ENCODE data around the gene NPTN.

DNA sequence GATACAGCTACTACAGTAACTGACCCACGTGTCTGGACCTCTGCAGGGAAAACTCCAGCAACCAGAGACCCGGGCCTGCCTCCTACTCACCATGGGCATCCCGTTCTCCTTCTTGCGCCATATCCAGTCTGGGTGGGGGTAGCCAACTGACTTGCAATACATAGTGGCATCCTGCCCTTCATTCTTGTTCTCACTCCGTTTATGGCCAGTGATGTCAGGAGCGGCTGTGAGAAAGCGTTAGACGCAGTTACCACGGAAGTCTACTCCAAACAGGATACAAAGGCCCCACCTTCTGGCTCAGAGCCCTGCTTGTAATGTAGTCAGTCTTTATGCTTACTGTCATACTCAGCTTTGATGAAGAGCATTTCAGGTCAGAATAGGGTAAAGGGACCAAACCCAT is 59.6 kb downstream of the NPTN start:
- TF ChIP-seq, protein P1, sequence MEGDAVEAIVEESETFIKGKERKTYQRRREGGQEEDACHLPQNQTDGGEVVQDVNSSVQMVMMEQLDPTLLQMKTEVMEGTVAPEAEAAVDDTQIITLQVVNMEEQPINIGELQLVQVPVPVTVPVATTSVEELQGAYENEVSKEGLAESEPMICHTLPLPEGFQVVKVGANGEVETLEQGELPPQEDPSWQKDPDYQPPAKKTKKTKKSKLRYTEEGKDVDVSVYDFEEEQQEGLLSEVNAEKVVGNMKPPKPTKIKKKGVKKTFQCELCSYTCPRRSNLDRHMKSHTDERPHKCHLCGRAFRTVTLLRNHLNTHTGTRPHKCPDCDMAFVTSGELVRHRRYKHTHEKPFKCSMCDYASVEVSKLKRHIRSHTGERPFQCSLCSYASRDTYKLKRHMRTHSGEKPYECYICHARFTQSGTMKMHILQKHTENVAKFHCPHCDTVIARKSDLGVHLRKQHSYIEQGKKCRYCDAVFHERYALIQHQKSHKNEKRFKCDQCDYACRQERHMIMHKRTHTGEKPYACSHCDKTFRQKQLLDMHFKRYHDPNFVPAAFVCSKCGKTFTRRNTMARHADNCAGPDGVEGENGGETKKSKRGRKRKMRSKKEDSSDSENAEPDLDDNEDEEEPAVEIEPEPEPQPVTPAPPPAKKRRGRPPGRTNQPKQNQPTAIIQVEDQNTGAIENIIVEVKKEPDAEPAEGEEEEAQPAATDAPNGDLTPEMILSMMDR (conservative IDR thresholded peaks at IDR 0.05; ENCODE audit: low read length) = no peak
- no peak for TF ChIP-seq EZH2phosphoT487 (IDR thresholded peaks at IDR 0.05; ENCODE audit: borderline replicate concordance, low read depth, low read length)
